HG03139 (cell line): ENCODE measurements around the gene ACACA.

Experiments used
- ATAC-seq: cut with Tn5 transposase; IDR thresholded peaks from one replicate; pipeline ENCODE4 v1.9.1; 2021; ENCODE audit not compliant: unreplicated experiment

The ACACA gene

DNA sequence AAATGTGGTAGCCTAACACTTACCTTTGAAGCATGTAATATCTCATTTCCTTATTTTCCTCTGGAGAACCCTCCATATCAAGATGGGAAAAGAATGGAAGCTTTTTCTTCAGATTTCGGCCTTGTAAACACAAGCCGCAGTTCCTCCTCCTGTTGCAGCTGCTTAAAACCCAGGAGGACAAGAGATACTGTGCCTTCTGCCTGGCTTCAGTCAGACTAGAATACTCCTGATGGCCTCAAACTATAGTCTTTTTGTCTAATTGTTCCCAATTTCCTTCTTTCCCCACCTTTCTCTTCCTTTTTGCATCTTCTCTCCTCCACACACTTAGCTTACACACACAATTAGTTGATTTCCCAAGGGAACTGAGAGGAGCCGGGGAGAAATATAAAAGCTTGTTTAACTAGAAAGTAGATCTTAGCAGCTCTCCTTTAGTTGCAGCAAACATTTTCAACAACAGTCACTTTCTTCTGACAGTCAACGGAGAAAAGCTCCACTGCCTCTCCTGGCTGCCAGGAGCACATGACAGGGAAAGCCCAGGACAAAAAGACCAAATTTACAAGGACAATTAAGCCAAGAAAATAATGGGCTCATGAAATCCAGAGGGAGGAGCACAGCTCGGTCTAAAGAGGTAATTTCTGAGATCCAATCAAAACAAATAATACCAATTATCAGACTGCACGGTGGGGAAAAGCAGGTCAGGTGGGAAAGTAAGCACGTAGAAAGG lies 107.2 kb downstream of the ACACA start:
- no peak for ATAC-seq

DNA sequence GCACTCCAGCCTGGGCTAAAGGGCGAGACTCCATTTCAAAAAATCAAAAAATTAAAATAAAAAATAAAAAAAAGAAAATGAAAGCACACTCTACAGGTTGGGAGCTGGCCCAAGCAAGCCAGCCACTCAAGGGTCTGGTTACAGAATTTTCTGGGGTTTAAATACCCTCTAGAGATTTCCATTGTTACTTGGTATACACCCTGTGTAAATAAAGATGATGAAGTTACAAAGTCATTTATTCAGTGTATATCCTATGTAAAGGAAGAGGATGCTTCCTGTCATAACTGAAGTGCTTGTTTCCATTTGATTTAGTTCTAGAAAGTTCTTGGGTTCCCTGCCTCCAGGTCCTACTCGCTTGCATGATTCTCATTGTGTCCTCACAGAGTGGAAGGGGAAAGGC lies 110.7 kb downstream of the ACACA start:
- no peak for ATAC-seq

DNA sequence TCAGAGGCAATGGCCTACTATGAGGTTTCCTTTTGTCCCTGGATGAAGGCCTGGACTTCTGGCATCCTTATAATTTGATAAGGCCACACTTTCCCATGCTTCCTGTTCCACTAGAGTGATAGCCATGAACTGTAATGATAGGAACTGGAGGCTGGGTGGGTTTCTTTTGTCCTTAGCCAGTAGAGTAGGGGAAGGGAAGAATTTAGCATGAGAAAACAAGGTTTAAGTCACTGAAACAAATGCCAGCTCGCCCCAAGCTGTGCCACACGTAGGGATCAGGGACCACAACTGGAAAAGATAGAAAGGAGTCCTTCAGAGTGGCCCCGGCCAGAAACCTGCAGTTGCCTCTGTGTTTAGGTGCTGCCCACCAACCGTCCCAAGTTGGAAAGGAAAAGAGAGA lies 111.7 kb downstream of the ACACA start:
- no peak for ATAC-seq

DNA sequence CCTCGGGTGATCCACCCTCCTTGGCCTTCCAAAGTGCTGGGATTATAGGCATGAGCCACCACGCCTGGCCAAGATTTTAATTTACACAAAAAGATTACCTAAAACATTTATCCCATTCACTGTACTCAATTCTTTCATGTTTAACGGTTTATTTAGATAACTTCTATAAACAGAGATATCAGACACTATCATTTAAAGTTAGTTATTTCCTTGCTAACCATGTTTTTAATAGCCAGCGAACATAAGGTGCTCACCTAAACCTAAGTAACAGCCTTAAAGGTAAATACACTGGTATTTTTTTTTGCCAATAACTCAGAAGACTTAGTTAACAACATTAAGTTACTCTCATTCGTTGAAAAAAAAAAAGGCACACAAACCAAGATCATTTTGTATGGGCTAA lies 112.9 kb downstream of the ACACA start:
- ATAC-seq, result no peak

DNA sequence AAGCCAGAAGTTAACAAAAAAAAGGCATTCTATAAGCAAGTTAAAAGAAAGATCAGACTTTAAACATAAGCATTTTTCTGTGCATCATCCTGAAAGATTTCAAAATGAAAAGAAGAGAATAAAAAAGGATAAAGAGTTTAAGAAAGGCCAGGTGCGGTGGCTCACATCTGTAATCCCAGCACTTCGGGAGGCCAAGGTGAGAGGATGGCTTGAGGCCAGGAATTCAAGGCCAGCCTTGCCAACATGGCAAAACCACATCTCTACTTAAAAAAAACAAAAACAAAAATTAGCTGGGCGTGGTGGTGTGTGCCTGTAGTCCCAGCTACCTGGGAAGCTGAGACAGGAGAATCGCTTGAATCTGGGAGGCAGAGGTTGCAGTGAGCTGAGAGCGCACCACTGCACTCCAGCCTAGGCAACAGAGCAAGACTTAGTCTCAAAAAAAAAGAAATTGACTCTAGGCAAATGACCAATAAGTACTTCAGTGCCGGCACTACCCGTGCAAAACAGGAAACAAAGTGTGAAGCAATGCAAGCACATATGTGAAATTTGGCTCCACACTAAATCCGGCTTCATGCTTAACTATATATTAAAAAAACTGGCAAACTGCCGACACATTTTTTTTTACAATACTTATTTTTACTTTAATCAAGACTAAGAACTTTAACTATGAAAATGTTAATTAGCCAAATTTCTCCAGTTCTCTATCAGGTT lies 114.1 kb downstream of the ACACA start:
- ATAC-seq, result no peak

DNA sequence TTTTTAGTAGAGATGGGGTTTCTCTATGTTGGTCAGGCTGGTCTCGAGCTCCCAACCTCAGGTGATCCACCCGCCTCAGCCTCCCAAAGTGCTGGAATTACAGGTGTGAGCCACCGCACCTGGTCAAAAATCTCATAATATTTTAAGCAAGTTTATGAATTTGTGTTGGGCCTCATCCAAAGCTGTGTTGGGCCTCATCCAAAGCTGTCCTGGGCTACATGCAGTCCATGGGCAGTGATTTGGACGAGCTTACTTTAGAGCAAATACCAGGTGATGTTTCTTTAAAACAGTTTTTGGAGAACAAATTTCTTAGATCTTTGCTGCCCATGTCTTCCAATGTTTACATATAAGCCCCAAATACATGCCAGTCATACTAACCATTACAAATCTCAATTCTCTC lies 115.3 kb downstream of the ACACA start:
- no peak for ATAC-seq

DNA sequence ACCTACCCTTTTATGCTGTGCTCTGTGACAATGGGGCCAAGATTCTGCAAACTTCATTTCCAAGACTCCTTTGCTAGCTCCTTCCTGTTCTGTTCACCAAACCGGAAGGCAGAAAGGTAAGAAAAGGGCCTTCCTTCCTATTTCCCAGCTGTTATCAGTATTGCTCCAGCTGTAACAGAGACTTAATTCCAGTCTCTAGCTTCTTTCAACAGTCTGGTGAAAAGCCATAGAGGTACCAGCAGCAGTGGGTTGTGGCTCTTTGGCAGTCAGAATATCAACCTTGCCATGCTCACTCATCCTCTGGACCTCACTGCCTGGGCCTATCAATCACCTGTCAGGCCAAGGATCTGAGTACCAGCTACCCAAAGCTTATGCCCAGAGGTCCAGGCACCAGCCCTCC lies 120.2 kb downstream of the ACACA start:
- no peak for ATAC-seq

DNA sequence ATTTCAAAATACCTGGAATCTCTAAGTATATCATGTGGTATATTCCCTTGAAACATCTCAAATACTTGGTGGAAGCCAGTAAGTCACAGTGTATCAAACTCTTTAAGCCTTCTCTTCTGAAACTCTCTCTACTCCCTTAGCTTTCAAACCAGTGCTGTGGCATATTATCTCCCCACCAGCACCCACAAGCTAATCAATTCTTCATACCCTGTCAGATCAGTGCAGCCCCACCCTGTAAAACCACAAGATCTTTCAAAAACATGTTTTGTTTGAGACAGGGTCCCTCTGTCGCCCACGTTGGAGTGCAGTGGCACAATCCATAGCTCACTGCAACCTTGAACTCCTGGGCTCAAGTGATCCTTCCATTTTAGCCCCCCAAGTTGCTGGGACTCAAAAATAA lies 122.4 kb downstream of the ACACA start:
- no peak for ATAC-seq

DNA sequence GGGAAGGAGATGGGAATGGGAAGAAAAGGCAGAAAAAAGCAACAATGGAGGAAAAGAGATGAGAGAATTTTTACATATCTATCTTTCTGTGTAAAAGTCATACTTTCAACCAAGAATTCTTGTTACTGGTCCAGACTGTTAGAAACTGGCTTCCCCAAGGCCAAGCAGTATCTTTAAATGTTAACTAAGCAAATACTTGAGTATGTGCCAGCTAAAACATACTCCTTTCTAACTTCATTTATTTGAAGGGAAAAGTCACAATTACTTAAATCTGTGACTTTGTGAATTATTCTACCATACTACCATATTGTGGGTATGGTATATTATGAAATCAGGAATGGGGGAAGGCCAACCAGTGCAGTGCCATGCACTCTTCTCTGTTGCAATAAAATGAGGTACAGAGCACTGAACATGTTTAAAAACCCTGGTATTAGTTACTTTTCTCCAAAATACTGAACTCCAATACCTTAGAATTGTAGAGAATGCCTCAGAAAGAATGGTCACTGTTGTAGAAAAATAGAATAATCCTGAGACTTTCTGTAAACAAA lies 123.1 kb downstream of the ACACA start:
- no peak for ATAC-seq

DNA sequence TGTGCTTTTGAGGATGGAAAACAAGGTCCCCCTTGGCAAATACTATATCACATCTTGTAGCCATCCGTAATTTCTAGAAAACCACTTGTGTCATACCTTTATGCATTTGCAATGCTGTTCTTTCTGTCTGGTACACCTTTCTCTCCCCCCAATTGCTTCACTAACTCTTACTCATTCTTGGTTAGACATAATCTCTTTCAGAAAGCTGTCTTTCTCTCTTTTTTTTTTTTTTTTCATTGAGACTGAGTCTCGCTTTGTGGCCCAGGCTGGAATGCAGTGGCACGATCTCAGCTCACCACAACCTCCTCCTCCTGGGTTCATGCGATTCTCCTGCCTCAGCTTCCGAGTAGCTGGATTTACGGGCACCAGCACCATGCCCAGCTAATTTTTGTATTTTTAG lies 125.8 kb downstream of the ACACA start:
- ATAC-seq, result no peak

DNA sequence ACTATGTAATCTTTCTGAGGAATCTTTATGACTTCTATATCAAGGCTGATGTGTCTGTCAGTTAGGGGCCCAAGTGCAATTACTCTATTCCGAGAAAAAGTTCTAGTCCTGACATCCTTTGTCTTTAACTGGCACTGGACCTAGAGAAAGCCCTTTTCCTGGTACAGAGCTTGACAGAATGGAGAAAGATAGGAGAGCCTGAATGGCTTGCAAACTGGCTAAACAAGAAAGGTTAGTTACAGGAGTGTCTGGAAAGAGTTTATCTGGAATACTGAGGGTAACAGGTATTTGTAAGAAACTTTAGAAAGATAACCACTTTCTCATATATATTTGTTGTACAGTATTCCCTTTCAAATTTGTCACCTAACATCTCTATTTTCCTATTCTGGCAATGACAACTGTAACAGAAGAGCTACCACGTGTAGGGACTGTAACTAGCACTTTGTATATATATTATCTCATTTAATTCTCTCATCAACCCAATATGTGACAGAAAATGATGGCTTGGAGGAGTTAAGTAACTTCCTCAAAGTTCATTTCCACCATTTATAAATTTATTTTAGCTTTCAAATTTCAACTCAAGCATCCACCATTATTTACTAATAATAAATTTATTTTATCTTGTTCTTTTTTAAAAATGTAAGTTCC lies 128.3 kb downstream of the ACACA start:
- no peak for ATAC-seq

DNA sequence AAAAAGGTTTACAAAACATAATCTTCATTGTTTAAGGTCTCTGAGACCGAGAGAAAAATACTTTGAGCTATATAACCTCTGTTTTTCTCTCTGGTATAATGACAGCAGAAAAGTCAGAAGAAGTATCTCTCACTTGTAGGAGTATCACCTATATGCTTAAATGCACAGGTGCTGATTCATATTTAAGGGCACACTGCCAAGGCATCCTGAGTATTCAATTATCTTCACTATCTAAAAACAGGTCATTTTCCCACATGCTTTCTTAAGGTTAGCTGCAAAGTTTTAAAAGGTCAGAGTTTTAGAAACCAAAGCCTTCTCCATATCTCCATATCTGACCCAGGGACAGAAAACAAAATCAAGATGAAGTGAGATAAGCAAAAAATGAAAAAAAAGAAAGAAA lies 130.2 kb downstream of the ACACA start:
- no peak for ATAC-seq

DNA sequence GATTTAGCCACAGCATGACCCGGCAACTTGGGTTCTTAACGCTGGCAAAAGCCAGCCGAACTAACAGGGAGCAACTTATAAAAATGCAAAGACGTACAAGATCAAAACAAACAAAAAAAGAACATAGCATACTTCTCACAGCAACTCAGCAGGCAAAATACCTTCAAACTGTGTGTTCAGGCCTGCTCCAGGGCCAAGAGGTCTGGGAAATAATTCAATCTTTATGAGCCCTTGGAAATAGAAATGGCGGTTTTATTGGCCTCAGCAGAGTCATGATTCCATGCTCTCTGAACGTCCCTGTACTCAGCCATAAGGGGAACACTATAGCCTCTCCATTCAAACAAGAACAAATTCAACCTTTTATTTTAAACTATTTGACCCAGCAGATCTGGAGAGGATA lies 132.2 kb downstream of the ACACA start:
- no peak for ATAC-seq

DNA sequence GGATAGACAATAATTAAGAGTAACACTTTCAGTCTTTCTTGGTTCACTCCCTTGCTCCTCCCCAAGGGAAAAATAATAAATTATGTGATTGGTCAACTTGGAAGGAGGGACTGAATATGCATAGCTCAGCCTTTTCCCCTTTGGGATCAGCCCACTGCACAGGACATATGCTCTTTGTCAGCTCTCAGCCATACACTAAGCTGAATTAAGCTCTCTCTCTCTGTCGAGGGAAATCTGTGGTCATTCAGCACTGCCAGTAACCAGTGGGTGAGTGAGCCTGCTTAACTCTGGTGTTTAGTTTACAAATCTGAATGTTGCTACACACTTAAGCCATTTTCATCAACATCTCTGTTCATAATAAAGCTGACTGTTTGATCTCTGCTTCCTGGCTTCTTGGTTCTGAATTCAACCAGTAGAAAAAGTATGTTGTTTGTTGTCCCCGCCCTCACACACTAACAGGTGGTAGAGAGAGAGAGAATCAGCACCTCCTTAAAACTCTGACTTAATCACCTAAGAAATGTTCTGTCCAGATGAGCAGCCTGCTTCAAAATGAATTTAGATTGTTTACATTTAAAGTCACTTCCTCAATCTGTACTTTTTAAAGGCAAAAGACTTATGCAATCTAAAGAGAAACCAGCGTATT lies 133.1 kb downstream of the ACACA start:
- ATAC-seq, result no peak

DNA sequence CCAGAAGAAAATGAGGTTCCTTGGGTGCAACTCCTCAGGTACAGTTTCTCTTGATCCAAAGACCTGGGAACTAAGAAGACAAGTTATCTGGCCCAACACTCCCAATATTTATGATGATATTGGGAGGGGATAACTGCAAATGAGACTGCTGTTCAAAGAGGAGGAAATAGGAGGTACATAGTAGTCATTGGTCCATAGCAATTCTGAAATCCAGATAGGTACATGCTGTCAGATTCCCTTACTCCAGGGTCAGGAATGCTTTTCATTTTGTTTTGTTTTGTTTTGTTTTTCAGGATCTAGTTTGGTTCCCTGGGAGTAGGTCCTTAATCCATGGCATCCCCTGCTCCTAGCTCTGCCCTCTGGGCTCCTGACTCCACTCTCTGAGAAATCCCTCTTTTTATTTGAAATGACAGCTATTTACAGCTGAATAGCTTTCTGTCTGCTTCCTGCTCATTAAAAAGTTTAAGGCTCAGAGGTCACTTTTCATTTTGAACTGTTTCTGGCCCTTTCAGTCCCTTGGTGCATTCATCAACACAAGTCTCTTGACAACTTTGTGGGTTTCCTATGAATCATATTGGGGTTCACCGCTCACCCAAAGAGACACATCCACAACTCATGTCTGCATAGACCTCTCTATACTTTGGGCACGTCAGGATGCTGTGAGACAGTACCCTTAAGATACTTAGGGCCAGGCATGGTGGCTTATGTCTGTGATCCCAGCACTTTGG lies 141.0 kb downstream of the ACACA start:
- ATAC-seq, result no peak

DNA sequence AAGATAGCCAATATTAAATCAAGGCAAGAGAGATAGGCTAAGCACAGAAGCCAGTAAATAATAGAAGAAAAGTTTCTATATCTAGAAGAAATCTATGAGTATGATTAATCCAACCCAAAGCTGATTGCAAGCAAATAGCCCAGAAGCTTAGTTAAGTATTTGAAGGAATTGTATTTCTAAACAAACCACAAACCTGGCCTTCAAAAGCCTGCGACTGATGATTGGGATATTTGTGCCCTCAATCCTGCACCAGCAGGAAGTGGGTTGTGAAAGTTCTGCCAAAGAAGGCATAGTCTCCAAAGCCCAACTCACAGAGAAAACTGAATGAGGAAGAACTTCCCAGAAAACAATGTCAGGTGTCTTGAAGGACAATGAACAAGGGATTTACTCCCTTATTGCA lies 145.3 kb downstream of the ACACA start:
- no peak for ATAC-seq

DNA sequence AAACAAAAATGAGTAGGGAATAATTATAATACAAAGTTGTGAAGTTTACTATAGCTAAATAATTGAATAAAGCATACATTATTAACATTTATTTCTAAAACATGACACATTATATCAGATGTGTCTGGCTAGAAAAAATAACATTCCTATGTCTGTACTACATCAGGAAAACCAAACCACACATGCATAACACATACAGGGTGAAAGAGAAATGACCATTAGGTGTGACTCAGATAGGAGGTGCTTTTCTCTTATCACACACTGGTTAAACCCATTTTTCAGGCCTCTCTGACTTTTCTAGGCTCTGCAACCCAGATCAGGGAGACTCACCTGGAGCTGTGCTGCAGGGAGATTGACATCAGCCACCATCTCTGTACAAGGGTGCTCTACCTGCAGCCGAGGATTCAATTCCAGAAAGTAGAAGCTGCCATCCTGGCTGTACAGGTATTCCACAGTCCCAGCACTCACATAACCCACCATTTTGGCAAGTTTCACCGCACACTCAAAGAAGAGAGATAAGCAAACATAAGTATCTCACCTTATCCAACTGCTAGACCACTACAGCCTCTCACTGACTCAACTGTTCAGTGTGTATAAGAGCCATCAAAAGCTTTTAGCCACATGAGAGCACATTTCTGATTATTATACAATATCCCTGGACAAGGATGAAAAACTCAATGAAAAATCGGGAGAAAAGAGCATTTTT lies 147.5 kb downstream of the ACACA start:
- no peak for ATAC-seq

DNA sequence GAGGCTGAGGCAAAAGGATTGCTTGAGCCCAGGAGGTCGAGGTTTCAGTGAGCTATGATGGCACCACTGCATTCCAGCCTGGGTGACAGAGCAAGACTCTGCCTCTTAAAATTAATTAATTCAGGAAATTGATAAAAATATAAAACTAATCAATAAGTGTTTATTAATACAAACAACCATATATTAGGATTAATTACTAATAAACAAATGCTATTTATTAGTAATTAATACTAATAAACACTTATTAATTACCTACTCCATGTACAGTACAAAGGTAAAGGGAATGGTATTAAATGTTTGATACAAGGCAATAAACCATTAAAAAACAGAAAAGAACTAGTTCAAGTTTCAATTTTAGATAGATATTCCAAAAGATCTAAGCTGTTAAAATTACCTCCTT lies 150.0 kb downstream of the ACACA start:
- ATAC-seq, result no peak

DNA sequence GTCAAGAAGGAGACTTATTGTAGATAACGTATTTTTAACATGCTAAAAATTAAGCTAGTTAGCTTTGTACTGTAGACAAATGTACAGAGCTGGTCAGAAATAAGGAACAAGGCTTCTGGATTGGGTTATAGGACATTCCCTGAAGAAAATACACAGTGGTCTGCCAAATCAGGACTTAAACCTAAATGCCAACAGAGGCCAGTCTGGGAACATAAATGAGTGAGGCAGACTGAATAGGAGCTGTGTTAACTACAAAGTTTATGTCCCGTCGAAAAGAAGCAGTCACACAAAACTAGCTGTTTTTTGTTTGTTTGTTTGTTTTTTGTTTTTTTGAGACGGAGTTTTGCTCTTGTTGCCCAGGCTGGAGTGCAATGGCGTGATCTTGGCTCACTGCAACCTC lies 151.2 kb downstream of the ACACA start:
- no peak for ATAC-seq

DNA sequence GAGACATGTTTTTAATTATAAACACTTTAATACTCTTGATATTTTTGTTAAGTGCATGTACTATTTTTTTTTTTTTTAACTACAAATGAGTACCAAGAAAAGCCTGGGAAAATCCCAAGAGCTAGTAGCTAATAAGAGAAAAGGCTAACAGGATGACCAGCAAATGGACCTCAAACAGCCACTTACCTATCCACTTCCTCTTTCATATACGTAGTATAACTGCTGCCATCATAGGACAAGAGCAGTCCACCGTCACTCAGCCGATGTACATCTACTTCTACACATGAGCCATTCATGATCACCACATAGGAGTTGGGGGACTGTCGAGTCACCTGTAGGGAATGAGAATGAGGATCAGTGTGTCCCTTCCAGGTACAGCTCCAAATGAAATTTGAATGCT lies 158.8 kb downstream of the ACACA start:
- ATAC-seq, result no peak
